ENCODE results near the gene PARVG. TPM values are rescaled to one million over a fixed set of nuclear protein-coding genes. Genes with fewer than 3 reads are reported as not detected.

The PARVG gene
- total RNA-seq, 1 experiment from 2014 or later = 1.3 TPM

- Histone ChIP-seq H3K79me2 (ENCODE audit: insufficient read depth, low read length) (no peaks in the 10 kb centered on the region), H4K20me1 (ENCODE audit: control insufficient read depth, insufficient read depth, insufficient read length) (no peaks in the 10 kb centered on the region), H2BK120ac (ENCODE audit: low read depth, low read length, poor library complexity, severe bottlenecking) (no peak overlapping the region), H2AFZ (ENCODE audit: low read length) (no peak overlapping the region), H3K79me1 (ENCODE audit: insufficient read depth, low read depth, low read length, poor library complexity, severe bottlenecking) (no peaks in the 10 kb centered on the region), H2BK20ac (ENCODE audit: low read depth, low read length, poor library complexity, severe bottlenecking) (no peak overlapping the region), H4K91ac (ENCODE audit: insufficient read length, low read depth, low read length) (no peak overlapping the region), H2BK12ac (ENCODE audit: insufficient read length, low read depth, low read length) (no peak overlapping the region), H3K14ac (ENCODE audit: insufficient read depth, low read length) (no peak overlapping the region), H3K27me3 (ENCODE audit: insufficient read depth, low read length) (no peaks in the 10 kb centered on the region), H2BK5ac (ENCODE audit: insufficient read length, low read length) (no peak overlapping the region), H3K23me2 (ENCODE audit: insufficient read length, low read depth, low read length, poor library complexity, severe bottlenecking) (no peaks in the 10 kb centered on the region), H3K56ac (ENCODE audit: insufficient read length, low read depth, low read length) (no peak overlapping the region), H3K4me2 (ENCODE audit: insufficient read depth, insufficient read length, low read length) (no peak overlapping the region), H3K27ac (ENCODE audit: insufficient read length, low read depth, low read length) (no peak overlapping the region), H4K8ac (replicated peaks; ENCODE audit: insufficient read length, low read depth, low read length) (no peak overlapping the region), H3K18ac (ENCODE audit: insufficient read length, low read depth, low read length) (no peak overlapping the region), H3K4me1 (ENCODE audit: insufficient read depth, low read length) (no peaks in the 10 kb centered on the region), H2AK5ac (ENCODE audit: insufficient read length, low read length) (no peak overlapping the region), H3K9me3 (ENCODE audit: control insufficient read depth, low read depth, low read length) (no peaks in the 10 kb centered on the region), H3T11ph (ENCODE audit: low read length) (no peak overlapping the region), H3K9ac (ENCODE audit: extremely low read depth, insufficient read length, low read length) (no peak overlapping the region), H4K5ac (ENCODE audit: insufficient read length, low read depth, low read length) (no peak overlapping the region), H3K4ac (ENCODE audit: low read depth, low read length) (no peak overlapping the region), H3K23ac (ENCODE audit: insufficient read length, low read depth, low read length) (no peak overlapping the region), H2BK15ac (ENCODE audit: low read depth, low read length) (no peak overlapping the region)
- no peak overlapping the region for H3K27ac Mint-ChIP-seq
- H3K27me3 Mint-ChIP-seq (ENCODE audit: low read depth) = peaks cover 9% of the 10 kb centered on the region
- no peak for TF ChIP-seq CTCF (conservative IDR thresholded peaks at IDR 0.05)
- no CpG with 5 or more reads among the region's 6 CpGs for WGBS (ENCODE audit: extremely low coverage, insufficient read length, low lambda C conversion rate)
- peaks cover 8 to 12% of the 10 kb centered on the region in 2 experiments; a peak in 4 of 5 replicates for H3K9me3 Mint-ChIP-seq
- H3K4me3 Mint-ChIP-seq = no peak overlapping the region
- no peaks in the 10 kb centered on the region for H3K4me1 Mint-ChIP-seq
- peaks cover 0 to 9% (median 0%) of the 10 kb centered on the region in 3 experiments; a peak in 2 of 7 replicates for H3K36me3 Mint-ChIP-seq (ENCODE audit: insufficient read depth in 1 of 3, low read depth in 3 of 3)
- DNase-seq = no peak
Observed at GRCh38 chr22:44218071-44218470, 37.3 kb downstream of the PARVG start.

Data from H9 (cell line).